ENCODE results near the gene C16orf82.

The C16orf82 gene

DNA sequence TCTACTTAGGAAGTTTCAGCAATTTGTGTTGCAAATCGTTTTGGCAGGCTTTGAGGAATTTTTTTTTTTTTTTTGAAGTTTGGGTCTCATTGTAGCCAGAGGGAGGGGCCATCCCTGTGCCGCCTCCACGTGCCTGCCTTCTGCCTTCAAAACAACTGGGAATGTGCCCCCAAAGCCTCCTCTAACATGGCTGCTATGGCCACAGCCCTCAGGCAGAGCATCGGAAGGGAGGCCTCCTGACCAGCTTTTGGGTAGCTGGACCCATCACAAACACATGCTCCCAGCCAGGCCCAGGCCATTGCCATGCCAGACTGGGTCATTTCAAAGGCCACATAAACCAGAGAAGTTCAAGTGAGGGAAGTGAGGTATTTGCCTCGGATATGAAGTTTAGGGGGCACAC, 21.5 kb downstream of the C16orf82 start:
- no peak for DNase-seq (ENCODE audit: low read depth)

DNA sequence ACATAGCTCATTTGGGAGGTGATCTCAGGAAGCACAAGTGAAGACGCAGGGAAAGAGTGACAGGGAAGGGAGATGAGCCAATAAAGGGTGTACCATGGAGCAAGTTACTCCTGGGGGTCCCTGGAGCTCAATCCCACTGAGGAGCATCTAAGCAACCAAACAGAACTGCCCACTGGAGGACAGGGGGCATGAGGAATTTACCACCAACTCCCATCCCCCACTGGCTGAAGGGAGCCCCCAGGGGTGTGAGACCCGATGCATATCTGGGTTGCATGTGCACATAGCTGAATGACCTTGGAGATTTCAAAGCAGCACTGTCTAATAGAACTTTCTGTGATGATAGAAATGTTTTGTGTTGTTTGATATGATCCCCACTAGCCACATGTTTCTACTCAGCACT, 29.6 kb downstream of the C16orf82 start:
- DNase-seq (ENCODE audit: low read depth), result no peak

GRCh38 chr16:27097800-27098230, 31.1 kb downstream of the C16orf82 start:
- DNase-seq (ENCODE audit: low read depth), result peak; percentile 35

GRCh38 chr16:27098366-27099049, 31.8 kb downstream of the C16orf82 start:
- no peak for DNase-seq (ENCODE audit: low read depth)

DNA sequence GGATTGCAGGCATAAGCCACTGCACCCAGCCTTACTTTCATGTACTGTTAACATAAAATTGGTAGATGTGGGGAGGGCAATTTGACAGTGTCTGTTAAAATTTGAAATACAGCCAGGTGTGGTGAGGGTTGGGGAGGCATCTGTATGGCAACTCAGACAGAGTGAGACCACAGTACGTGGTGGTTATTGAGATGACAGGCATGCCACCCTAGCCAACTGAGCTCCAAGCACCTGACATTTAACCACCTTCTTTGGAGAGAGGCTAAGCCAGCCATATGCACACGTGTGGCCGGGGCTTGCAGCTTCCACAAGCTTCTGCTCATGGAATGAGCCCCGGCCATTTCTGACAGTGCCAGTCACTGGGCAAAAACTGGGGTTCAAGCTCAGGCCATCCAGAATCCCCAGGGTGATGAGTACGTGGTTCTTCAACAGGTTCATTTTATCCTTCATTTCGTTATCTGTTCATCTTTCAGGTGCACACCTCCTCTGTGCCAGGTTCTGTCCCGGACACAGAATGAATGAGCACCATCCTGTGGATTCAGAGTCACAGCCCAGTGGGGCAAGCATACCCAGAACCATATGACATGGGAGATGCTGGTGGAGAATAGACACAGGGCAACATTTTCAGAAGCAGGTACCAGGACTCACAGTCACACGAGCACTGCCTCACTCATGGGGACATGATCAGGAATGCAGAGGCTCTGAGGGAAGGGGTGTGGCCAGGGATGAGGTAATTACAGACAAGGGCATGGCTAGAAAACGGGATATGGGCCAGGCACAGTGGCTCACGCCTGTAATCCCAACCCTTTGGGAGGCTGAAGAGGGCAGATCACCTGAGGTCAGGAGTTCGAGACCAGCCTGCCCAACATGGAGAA, 36.2 kb downstream of the C16orf82 start:
- DNase-seq (ENCODE audit: low read depth), result no peak

GRCh38 chr16:27103954-27104353, 37.2 kb downstream of the C16orf82 start:
- no peak for DNase-seq (ENCODE audit: low read depth)

DNA sequence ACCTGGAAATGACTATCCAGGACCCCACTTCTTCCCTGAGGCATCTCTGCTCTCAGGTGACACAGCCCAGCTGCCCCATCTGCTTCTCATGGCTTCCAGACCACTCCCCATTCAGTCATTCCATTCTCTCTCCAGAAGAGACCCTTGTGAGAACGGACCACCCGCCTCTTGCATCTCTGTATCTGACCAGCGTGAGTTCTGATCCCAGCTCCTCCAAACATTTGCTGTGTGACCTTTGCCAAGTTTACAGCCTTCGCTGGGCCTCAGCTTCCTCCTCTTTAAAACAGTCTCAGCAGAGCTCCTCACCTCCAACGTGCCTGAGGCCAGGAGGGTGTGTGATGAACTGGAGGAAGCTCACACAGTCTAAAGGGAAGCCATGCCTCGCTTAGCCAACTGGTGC, 39.6 kb downstream of the C16orf82 start:
- DNase-seq (ENCODE audit: low read depth), result no peak

- DNase-seq (ENCODE audit: low read depth), result no peak
Observed at GRCh38 chr16:27107185-27107592, 40.5 kb downstream of the C16orf82 start.

DNA sequence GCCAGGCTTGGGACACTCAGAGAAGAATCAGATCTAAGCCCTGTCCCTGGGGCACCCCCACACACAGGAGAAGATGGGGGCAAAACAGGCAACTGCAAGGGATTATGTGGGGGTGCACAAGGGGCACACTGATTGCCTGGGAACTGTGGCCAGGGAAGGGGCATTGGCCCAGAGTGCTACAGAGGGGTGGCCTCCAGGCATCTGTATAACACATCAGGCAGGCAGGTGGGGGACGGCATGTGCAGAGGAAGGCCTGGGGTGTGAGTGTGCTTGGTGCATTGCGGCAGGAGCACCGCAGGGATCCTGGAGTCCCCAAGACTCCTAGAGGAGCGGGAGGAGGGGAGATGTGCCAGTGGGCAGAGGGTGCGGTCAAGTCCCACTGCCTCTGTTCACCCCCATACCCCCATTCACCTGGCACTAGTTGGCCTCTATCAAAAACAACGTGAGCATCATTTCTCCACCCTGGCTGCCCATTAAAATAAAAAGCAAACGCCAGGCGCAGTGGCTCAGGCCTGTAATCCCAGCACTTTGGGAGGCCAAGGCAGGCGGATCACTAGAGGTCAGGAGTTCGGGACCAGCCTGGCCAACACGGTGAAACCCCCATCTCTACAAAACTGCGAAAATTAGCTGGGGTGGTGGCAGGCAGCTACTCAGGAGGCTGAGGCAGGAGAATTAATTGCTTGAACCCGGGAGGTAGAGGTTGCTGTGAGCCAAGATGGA, 41.5 kb downstream of the C16orf82 start:
- DNase-seq (ENCODE audit: low read depth), result no peak

GRCh38 chr16:27108826-27109665, 42.3 kb downstream of the C16orf82 start:
- no peak for DNase-seq (ENCODE audit: low read depth)

- peak; percentile 33 for DNase-seq (ENCODE audit: low read depth)
Observed at GRCh38 chr16:27109666-27110523, 43.2 kb downstream of the C16orf82 start.

DNA sequence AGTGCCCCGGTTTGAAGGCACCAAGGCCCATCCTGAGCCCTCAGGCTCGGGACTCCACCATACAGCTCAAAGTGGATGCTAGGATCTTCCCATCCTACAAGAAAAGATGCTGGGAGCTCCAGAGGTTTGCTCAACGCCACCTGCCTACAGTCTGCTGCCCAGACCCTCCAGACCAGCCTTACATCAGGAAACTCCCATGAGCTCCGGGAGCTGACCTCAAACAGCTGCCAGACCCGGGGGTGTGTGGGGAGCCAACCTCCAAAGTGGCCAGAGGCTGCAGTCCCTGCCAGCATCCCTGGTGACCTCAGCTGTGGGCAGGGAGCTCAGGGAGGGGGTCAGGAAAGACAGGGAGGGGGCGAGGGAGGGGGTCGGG, 43.8 kb downstream of the C16orf82 start:
- DNase-seq (ENCODE audit: low read depth), result no peak

- no peak for DNase-seq (ENCODE audit: low read depth)
Observed at GRCh38 chr16:27111486-27111885, 44.8 kb downstream of the C16orf82 start.

DNA sequence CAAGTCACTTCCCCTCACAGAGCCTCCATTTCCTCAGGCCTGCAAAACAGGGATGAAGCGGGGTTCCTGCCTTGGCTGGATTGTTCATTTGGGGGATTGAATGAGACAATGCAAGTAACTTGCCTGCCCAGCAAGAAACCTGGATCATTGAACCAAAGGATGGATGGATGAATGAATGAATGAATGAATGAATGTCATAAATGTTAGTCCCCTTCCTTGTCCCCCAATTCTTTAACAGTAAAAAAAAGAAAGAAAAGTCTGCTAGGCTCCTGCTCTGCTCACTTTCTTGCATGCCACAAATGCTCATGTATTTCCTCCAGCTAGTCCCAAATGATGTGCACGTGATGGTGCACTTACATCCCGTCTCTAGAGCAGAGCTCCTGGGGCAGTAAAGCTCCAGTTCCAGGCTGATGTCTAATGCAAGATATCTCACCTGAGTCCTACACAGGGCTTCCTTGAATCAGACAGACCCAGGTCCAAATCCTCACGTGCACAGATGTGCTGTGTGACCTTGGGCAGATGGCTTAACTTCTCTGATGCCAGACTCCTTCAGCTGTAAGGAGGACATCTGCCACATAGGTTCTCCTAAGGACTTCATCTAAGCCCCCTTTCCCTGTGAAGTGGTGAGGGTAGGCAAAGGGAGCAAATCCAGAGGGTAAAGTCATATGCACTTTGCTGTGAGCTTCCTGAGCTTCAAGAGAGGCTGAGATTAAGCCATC, 45.5 kb downstream of the C16orf82 start:
- DNase-seq (ENCODE audit: low read depth), result no peak

DNA sequence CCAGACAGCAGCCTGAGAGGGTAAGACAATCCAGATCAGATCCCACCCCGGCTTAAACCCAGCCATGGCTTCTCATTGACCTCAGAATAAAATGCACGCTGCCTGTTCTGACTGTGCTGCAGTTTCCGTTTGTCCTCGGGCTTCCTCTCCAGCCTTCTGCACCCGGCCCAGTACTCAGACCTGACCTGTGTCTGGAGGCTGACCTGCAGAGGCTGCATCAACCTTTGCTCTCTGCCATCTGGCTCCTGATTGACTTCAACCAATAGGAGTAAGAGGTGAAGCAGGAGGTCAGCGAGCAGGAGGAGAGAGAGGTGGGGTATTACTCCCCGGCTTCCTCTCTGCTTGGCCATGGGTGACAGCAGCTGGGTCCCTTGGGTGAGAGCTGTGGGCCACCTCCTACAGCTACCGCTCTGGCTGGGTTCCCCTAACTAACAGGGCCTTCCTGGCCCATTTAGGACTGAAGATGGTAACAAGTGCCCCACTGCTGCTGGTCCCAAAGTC, 46.7 kb downstream of the C16orf82 start:
- no peak for DNase-seq (ENCODE audit: low read depth)

GRCh38 chr16:27114006-27114405, 47.3 kb downstream of the C16orf82 start:
- DNase-seq (ENCODE audit: low read depth), result no peak

DNA sequence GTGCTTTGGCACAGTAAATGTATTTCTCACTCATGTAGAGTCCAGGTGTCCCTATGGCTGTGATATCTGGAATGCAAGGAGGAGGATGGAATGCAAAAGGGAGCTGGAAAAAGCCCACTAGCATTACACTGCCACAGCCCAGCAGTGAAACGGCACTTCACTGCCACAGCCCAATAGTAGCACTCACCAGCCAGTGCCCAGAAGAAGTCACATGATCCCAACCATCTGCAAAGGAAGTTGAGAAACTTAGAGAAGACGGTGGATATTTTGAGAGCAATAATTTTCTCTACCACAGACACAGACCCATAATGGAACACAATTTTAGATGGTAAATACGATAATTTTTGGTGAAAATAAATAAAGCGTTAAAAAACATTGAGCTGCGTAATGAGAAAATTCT, 51.8 kb downstream of the C16orf82 start:
- DNase-seq (ENCODE audit: low read depth), result no peak
